ENCODE data around the gene IRF7.

Gene IRF7

GRCh38 chr11:584287-584686, 31.5 kb downstream of the IRF7 start:
- TF ChIP-seq CTCF (IDR thresholded peaks at IDR 0.05; ENCODE audit: extremely low read depth, missing control alignments): no peak
- no peak for DNase-seq (ENCODE audit: low spot score)

GRCh38 chr11:581752-582151, 34.0 kb downstream of the IRF7 start:
- DNase-seq (ENCODE audit: low spot score): no peak
- no peak for TF ChIP-seq CTCF (IDR thresholded peaks at IDR 0.05; ENCODE audit: extremely low read depth, missing control alignments)

- DNase-seq (ENCODE audit: low spot score): no peak
- TF ChIP-seq CTCF (IDR thresholded peaks at IDR 0.05; ENCODE audit: extremely low read depth, missing control alignments): no peak
Observed at GRCh38 chr11:581342-581741, 34.4 kb downstream of the IRF7 start.

GRCh38 chr11:579830-580601, 35.7 kb downstream of the IRF7 start:
- no peak for TF ChIP-seq CTCF (IDR thresholded peaks at IDR 0.05; ENCODE audit: extremely low read depth, missing control alignments)
- no peak for DNase-seq (ENCODE audit: low spot score)

GRCh38 chr11:578276-579035, 37.3 kb downstream of the IRF7 start:
- no peak for DNase-seq (ENCODE audit: low spot score)
- TF ChIP-seq CTCF (IDR thresholded peaks at IDR 0.05; ENCODE audit: extremely low read depth, missing control alignments): no peak

GRCh38 chr11:577611-577894, 38.2 kb downstream of the IRF7 start:
- DNase-seq (ENCODE audit: low spot score): no peak
- TF ChIP-seq CTCF (IDR thresholded peaks at IDR 0.05; ENCODE audit: extremely low read depth, missing control alignments): no peak

GRCh38 chr11:576811-577610, 38.7 kb downstream of the IRF7 start:
- no peak for DNase-seq (ENCODE audit: low spot score)
- TF ChIP-seq CTCF (IDR thresholded peaks at IDR 0.05; ENCODE audit: extremely low read depth, missing control alignments): no peak
